NK-92 treated with Interleukin-12 subunit alpha and Interleukin-12 subunit beta, amount 100 ng/mL, for 24 hours (cell line): Measurements from ENCODE around the gene CLIC3.
A peak's percentile ranks its signal among the peaks of the same experiment; 100 is the strongest.

ENCODE experiments used
- DNase-seq: peaks from one replicate; lab custom pipeline; 2025; lab: John Stamatoyannopoulos, UW

CLIC3 gene

GRCh38 chr9:136951541-136952320, 44.6 kb downstream of the CLIC3 start, which contains the start of gene LCN12:
Gene LCN12 (plus strand): TSS chr9:136952273. CDS start chr9:136952328, 55 bp downstream.
- DNase-seq: no peak

- DNase-seq: no peak
These were observed 45.6 kb downstream of the CLIC3 start for GRCh38 chr9:136950656-136951276.

GRCh38 chr9:136949817-136950655, 46.3 kb downstream of the CLIC3 start:
- peak; percentile 92 for DNase-seq

GRCh38 chr9:136949239-136949816, 47.0 kb downstream of the CLIC3 start:
- DNase-seq: no peak

- DNase-seq: no peak
These were observed 48.3 kb downstream of the CLIC3 start for GRCh38 chr9:136947955-136948510.

GRCh38 chr9:136947028-136947891, 49.1 kb downstream of the CLIC3 start:
- DNase-seq: no peak

GRCh38 chr9:136946228-136947027, 49.9 kb downstream of the CLIC3 start:
- DNase-seq: no peak

- DNase-seq: no peak
These were observed 50.8 kb downstream of the CLIC3 start for GRCh38 chr9:136945333-136946227.
